ENCODE data around the gene RPS6KA2.
A peak's percentile ranks its signal among the peaks of the same experiment; 100 is the strongest.

The RPS6KA2 gene

DNA sequence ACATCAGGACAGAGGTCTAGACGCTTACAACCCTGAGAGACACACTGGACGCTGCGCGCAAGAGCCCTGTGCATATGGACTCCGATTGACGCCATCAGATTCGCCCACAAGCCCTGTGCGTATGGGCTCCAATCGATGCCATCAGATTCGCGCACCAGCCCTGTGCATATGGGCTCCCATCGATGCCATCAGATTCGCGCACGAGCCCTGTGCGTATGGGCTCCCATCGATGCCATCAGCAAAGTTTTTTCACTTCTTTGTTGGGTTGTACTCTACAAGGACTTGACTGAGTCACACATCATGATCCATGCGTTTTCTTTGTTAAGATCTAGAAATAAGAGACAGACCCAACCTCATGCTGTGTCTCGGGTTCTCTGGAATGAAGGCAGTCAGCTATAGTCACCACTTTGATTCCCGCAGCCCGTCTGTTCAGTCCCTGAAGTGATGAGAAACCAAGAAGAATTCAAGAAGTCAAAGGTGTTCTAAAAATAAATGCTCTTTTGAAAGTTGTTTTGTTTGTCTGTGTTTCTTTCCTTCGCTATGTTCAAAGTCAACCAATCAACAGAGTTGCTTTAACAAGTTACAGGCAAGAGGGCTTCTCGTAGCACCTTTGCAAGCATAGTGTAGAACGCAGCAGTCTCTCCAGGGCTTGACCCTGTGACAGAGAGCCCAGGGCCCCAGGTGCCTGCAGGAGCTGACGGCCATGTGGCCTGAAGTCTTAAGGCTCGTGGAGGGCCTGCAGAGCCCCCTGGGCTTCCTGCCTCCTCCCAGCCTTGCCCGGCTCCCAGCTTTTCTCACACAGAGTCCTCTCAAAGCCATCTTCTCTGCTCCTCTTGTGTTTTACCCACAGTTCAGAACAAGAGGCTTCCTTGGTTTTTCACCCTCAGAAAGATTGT lies 7.9 kb downstream of the RPS6KA2 start:
- TF ChIP-seq, protein P1, sequence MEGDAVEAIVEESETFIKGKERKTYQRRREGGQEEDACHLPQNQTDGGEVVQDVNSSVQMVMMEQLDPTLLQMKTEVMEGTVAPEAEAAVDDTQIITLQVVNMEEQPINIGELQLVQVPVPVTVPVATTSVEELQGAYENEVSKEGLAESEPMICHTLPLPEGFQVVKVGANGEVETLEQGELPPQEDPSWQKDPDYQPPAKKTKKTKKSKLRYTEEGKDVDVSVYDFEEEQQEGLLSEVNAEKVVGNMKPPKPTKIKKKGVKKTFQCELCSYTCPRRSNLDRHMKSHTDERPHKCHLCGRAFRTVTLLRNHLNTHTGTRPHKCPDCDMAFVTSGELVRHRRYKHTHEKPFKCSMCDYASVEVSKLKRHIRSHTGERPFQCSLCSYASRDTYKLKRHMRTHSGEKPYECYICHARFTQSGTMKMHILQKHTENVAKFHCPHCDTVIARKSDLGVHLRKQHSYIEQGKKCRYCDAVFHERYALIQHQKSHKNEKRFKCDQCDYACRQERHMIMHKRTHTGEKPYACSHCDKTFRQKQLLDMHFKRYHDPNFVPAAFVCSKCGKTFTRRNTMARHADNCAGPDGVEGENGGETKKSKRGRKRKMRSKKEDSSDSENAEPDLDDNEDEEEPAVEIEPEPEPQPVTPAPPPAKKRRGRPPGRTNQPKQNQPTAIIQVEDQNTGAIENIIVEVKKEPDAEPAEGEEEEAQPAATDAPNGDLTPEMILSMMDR (IDR thresholded peaks at IDR 0.05; ENCODE audit: low read depth, low read length, missing control alignments) = no peak
- Histone ChIP-seq H3K36me3 (replicated peaks) (peaks cover 3% of the 10 kb centered on the region), H3K27ac (peak overlapping the region; percentile 97), H3K27me3 (replicated peaks) (no peaks in the 10 kb centered on the region), H3K4me3 (ENCODE audit: low read depth, low read length) (no peak overlapping the region)
- DNase-seq = peak; percentile 95
- in situ Hi-C loops (cut with HindIII; ENCODE audit: low pct_ligation_motif_present, low sequenced_read_pairs) = no loop called here

DNA sequence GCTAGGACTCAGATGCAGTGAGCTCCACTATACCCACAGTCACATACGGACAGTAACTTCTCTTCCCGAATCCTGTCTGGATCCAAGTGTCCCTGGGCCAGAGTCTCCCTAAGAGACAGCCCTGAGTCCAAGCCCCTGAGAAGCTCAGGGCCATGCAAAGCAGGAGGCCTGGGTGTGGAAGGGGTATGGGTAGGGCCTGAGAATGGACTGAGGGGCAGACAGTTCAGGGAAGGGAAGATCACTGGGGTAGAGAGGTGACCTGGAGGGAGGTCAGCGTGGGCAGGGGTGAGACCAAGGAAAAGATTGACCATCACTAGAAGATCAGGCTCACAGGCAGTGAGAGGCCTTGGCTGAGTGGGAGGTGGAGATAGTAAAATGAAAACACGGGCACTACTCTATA lies 8.8 kb downstream of the RPS6KA2 start:
- in situ Hi-C loops (cut with HindIII; ENCODE audit: low pct_ligation_motif_present, low sequenced_read_pairs) = no loop called here
- DNase-seq = no peak
- peaks cover 3% of the 10 kb centered on the region for H3K36me3 ChIP-seq (replicated peaks)

DNA sequence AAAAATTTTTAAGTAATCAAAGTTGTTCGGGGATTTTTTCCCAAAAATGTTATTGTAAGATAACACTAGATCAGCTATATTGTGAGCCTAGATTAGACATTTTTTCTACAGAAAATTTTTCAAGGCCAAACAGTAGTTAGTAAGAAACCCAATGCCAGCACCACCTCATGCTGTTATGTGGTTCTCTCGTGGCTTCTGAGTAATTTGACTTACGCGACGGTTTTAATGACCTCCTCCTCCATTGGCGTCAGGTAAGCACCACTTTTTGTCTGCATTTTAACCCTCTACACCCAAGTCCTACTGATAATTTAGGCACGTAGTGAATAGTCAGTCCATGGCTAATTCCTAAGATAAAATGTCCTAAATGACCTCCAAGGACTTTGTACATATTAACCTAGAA lies 9.7 kb downstream of the RPS6KA2 start:
- in situ Hi-C loops (cut with HindIII; ENCODE audit: low pct_ligation_motif_present, low sequenced_read_pairs) = no loop called here
- Histone ChIP-seq H3K36me3 (replicated peaks) (peaks cover 3% of the 10 kb centered on the region), H3K27ac (no peak overlapping the region), H3K4me3 (ENCODE audit: low read depth, low read length) (no peak overlapping the region), H3K27me3 (replicated peaks) (no peaks in the 10 kb centered on the region)
- no peak for DNase-seq
- TF ChIP-seq, protein P1 (IDR thresholded peaks at IDR 0.05; ENCODE audit: low read depth, low read length, missing control alignments) = no peak

More for the DNA sequence above, 8.8 kb downstream of the RPS6KA2 start:
- Histone ChIP-seq H3K27me3 (replicated peaks) (no peaks in the 10 kb centered on the region), H3K4me3 (ENCODE audit: low read depth, low read length) (no peak overlapping the region), H3K27ac (peak overlapping the region; percentile 97)
- TF ChIP-seq, protein P1 (IDR thresholded peaks at IDR 0.05; ENCODE audit: low read depth, low read length, missing control alignments) = no peak

DNA sequence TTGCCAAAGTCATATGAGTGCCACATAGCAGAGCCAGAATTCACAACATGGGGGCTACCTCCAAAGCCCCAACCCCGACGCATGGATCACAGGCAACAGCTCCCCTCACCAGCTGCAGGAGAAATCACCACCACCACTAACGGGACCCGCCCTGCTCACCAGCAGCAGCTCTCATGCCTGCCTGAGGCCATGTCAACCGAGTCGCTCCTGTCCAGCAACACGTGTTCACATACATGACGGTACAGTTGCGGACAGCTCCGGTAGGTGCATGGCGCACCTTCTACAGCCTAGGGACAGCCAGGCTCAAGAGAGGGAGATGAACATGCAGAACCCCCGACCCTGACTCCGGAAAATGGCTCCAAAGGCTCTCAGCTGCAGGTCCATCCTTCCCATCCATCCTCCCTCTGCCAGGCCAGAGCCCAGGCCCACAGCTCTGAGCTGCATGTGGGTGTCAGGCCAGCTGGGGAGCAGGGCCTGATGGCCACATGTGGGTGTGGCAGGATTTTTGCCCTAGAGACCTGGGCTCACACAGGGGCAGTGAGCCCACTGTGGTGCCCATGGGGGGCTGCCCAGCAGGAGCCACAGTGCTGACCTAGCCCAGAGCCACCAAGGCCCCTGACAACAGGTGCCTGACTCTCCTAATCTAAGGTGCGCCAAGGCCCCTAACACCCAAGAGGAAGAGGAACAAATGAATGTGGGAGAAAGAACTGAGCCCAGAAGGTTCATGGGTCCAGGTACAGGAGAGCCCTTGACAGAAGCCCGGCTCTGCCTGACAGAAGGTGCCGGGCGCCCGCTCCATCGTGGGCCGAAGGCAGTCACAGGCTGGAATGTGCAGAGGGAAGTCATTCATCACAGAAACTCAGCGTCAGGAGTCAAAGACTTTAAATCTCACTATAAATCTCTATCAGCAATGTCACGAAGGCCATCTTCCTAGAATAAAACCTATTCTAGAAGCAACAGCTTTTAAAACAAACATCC lies 10.5 kb downstream of the RPS6KA2 start:
- TF ChIP-seq, protein P1 (IDR thresholded peaks at IDR 0.05; ENCODE audit: low read depth, low read length, missing control alignments) = no peak
- Histone ChIP-seq H3K27me3 (replicated peaks) (no peaks in the 10 kb centered on the region), H3K4me3 (ENCODE audit: low read depth, low read length) (no peak overlapping the region), H3K27ac (no peak overlapping the region), H3K36me3 (replicated peaks) (peaks cover 3% of the 10 kb centered on the region)
- in situ Hi-C loops (cut with HindIII; ENCODE audit: low pct_ligation_motif_present, low sequenced_read_pairs) = no loop called here
- no peak for DNase-seq

DNA sequence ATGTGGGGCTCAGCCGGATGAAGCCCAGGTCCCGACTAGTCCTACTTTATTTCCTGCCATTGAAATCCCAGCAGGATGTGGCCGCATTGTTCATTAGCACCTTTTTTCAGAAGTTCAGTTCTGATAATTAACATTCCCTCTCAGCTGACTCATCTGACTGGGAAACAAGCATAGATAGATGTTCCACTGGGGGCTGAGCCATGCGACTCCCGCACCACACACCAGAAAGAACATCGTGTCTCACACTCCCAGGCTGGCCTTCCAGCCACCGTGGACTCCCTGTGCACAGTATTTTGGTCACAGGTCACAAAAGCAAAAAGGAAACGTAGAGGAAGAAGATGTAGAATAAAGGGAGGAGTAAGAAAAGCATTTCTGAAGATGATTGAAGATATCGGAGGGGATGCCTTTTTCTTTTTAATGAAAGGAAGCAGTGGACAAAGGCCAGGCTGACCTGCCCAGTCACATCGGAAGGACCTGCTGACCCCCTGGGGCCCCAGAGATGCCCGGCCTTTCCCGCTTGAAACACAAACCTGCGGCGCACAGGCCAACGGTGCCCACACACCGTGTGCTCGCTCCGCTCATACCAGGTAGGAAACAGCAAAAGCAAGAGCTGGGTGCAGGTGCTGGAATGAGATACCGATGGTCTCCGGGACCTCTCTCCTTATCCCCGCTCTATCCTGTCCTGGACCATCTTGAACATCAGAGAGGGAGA lies 11.8 kb downstream of the RPS6KA2 start:
- H3K4me3 ChIP-seq (ENCODE audit: low read depth, low read length) = no peak overlapping the region
- TF ChIP-seq, protein P1 (IDR thresholded peaks at IDR 0.05; ENCODE audit: low read depth, low read length, missing control alignments) = no peak
- DNase-seq = peak; percentile 27
- peaks cover 3% of the 10 kb centered on the region for H3K36me3 ChIP-seq (replicated peaks)
- no peaks in the 10 kb centered on the region for H3K27me3 ChIP-seq (replicated peaks)
- H3K27ac ChIP-seq = no peak overlapping the region
- in situ Hi-C loops (cut with HindIII; ENCODE audit: low pct_ligation_motif_present, low sequenced_read_pairs) = no loop called here

All from brain microvascular endothelial cell (primary cell).